CD14-positive monocyte (primary cell): ENCODE measurements around the gene APOD. TPM values are rescaled to one million over a fixed set of nuclear protein-coding genes. Genes with fewer than 3 reads are reported as not detected.

Source experiments
- DNase-seq, 3 donors: peaks; one replicate each; pipeline ENCODE4 v3.0.0-alpha.2; 2011 to 2022
- H2AFZ ChIP-seq: 2 replicates; pipeline ENCODE4 v1.6.0; 2012; ENCODE audit warnings: mild to moderate bottlenecking, low read depth, low read length, inconsistent platforms; ENCODE audit not compliant: insufficient read depth, poor library complexity, severe bottlenecking
- H3K27ac ChIP-seq, 2 donors: 1 replicate in 1 of 2; 2 replicates in 1 of 2; pipeline ENCODE4 v1.5.1; 2012 to 2013; ENCODE audit warnings: low read length in 2 of 2, control low read depth in 1 of 2, inconsistent platforms in 1 of 2, low read depth in 1 of 2, mild to moderate bottlenecking in 1 of 2
- H3K27me3 ChIP-seq, 2 donors: one replicate each; pipeline versions ENCODE4 v1.6.0 to v1.6.1; 2011 to 2013; ENCODE audit warnings: low read length in 2 of 2; ENCODE audit not compliant: control insufficient read depth in 2 of 2, insufficient read depth in 2 of 2
- H3K36me3 ChIP-seq, 2 donors: replicated peaks in 1 of 2; 1 replicate in 1 of 2; 2 replicates in 1 of 2; pipeline versions ENCODE4 v1.5.1 to v1.6.1; 2012 to 2013; ENCODE audit warnings: low read length in 2 of 2, control low read depth in 1 of 2, inconsistent platforms in 1 of 2, mild to moderate bottlenecking in 1 of 2; ENCODE audit not compliant: insufficient read depth in 2 of 2, control insufficient read depth in 1 of 2
- H3K4me1 ChIP-seq, 2 donors: 1 replicate in 1 of 2; 2 replicates in 1 of 2; pipeline versions ENCODE4 v1.5.1 to v1.6.1; 2012 to 2013; ENCODE audit warnings: low read length in 2 of 2, control low read depth in 1 of 2, inconsistent platforms in 1 of 2, mild to moderate bottlenecking in 1 of 2, moderate library complexity in 1 of 2; ENCODE audit not compliant: insufficient read depth in 2 of 2, control insufficient read depth in 1 of 2
- H3K4me2 ChIP-seq: replicated peaks from 2 replicates; pipeline ENCODE3; 2012; ENCODE audit warnings: low read length, moderate library complexity, mild to moderate bottlenecking; ENCODE audit not compliant: poor library complexity, severe bottlenecking; ENCODE audit errors: extremely low read depth
- H3K4me3 ChIP-seq, 3 experiments: fragments of 200-600 bp in 1 of 3; sonication (generic) in 1 of 3; replicated peaks in 1 of 3; 1 replicate in 2 of 3; 2 replicates in 1 of 3; pipeline ENCODE4 v1.5.1; 2011 to 2013; ENCODE audit warnings: low read length in 3 of 3, mild to moderate bottlenecking in 3 of 3, control low read depth in 2 of 3, low read depth in 2 of 3, inconsistent platforms in 1 of 3, moderate library complexity in 1 of 3
- H3K79me2 ChIP-seq: 2 replicates; pipeline ENCODE4 v1.6.0; 2012; ENCODE audit warnings: mild to moderate bottlenecking, control low read depth, inconsistent platforms, low read length, moderate library complexity; ENCODE audit not compliant: insufficient read depth
- H3K9ac ChIP-seq: 2 replicates; pipeline ENCODE4 v1.6.0; 2017; ENCODE audit warnings: low read length, mild to moderate bottlenecking; ENCODE audit not compliant: insufficient read depth, poor library complexity, severe bottlenecking
- H3K9me3 ChIP-seq, 2 donors: replicated peaks in 1 of 2; 1 replicate in 1 of 2; 2 replicates in 1 of 2; pipeline versions ENCODE4 v1.5.1 to v1.6.1; 2012 to 2013; ENCODE audit warnings: low read length in 2 of 2, control low read depth in 1 of 2; ENCODE audit not compliant: control insufficient read depth in 1 of 2, insufficient read depth in 1 of 2
- H4K20me1 ChIP-seq: 2 replicates; pipeline ENCODE4 v1.6.0; 2012; ENCODE audit warnings: mild to moderate bottlenecking, low read length, control low read depth, moderate library complexity; ENCODE audit not compliant: insufficient read depth
- H3K27ac Mint-ChIP-seq, 7 donors: one replicate each; pipeline ENCODE4 v1.8.0; 2020; ENCODE audit warnings: mild to moderate bottlenecking in 7 of 7, mixed read lengths in 7 of 7, moderate library complexity in 6 of 7, inconsistent platforms in 2 of 7
- H3K27me3 Mint-ChIP-seq, 3 donors: one replicate each; pipeline ENCODE4 v1.8.0; 2021 to 2022; ENCODE audit warnings: low read depth in 3 of 3, mild to moderate bottlenecking in 3 of 3, mixed read lengths in 3 of 3, moderate library complexity in 3 of 3, inconsistent platforms in 1 of 3
- H3K36me3 Mint-ChIP-seq, 2 donors: one replicate each; pipeline ENCODE4 v1.8.0; 2020; ENCODE audit warnings: mixed read lengths in 2 of 2, inconsistent platforms in 1 of 2, mild to moderate bottlenecking in 1 of 2
- H3K4me1 Mint-ChIP-seq: one replicate; pipeline ENCODE4 v1.8.0; 2020; ENCODE audit warnings: mild to moderate bottlenecking, mixed read lengths
- H3K4me3 Mint-ChIP-seq, 2 donors: one replicate each; pipeline ENCODE4 v1.8.0; 2020; ENCODE audit warnings: mild to moderate bottlenecking in 2 of 2, mixed read lengths in 2 of 2, moderate library complexity in 1 of 2
- H3K9me3 Mint-ChIP-seq, 7 donors: one replicate each; pipeline ENCODE4 v1.8.0; 2020 to 2022; ENCODE audit warnings: mixed read lengths in 7 of 7, mild to moderate bottlenecking in 6 of 7, moderate library complexity in 6 of 7, inconsistent platforms in 2 of 7
- CTCF ChIP-seq: fragments of 200-600 bp; IDR thresholded peaks from one replicate; pipeline ENCODE4 v1.8.0; 2022; ENCODE audit warnings: antibody characterized with exemption, mild to moderate bottlenecking
- WGBS: methylation state at CpG from one replicate; pipeline ENCODE4 v1.1.5; 2013; ENCODE audit warnings: missing lambda C conversion rate; ENCODE audit not compliant: insufficient coverage; 5-methylcytosine and 5-hydroxymethylcytosine counted together
- intact Hi-C, 2 donors: fragments of 100-400 bp; cut with micrococcal nuclease; formaldehyde crosslinking; loops; one replicate each; pipeline versions ENCODE4 v1.15.0 to v1.15.1; 2023
- polyA plus RNA-seq, 3 donors: library from polyadenylated mRNA; depleted of rRNA in 1 of 3; unstranded in 2 of 3; stranded (reverse) in 1 of 3; fragments of 300-500 nt in 2 of 3; fragments of >200 nt in 1 of 3; fragmentation: Illumina TruSeq in 2 of 3; gene quantifications; 1 replicate in 2 of 3; 2 replicates in 1 of 3; pipeline ENCODE4 v1.2.3, GENCODE V29; 2012 to 2021

APOD gene
- polyA plus RNA-seq, 3 donors: not detected

- Histone ChIP-seq H3K79me2 (peaks cover 43% of the 10 kb centered on the region), H3K4me1 (no peaks in the 10 kb centered on the region), H3K9me3 (no peaks in the 10 kb centered on the region), H3K9ac (no peak overlapping the region), H3K4me3 (no peak overlapping the region), H3K36me3 (peaks cover 31 to 78% of the 10 kb centered on the region in 2 donors), H3K4me2 (no peak overlapping the region), H2AFZ (no peak overlapping the region), H3K27me3 (no peaks in the 10 kb centered on the region), H4K20me1 (peaks cover 85% of the 10 kb centered on the region), H3K27ac (no peak overlapping the region)
- DNase-seq: no peak
- Mint-ChIP-seq H3K27me3 (no peaks in the 10 kb centered on the region), H3K4me1 (peaks cover 4% of the 10 kb centered on the region), H3K4me3 (no peak overlapping the region), H3K27ac (peak overlapping the region in 2 of 7 donors; percentile 10 to 13), H3K9me3 (peaks cover 0 to 2% (median 0%) of the 10 kb centered on the region in 7 donors), H3K36me3 (peaks cover 41 to 71% of the 10 kb centered on the region in 2 donors)
- intact Hi-C loops: loop anchor here (5.0 to 10.0 kb wide), 3 partner anchors 252 to 850 kb away; partner anchors contain the start of genes XXYLT1 (in 2 of the 2), FAM43A (in 1 of the 2) and LSG1 (in 1 of the 2)
- 79% methylated on average over 11 of the region's 14 CpGs for WGBS
- no peak for TF ChIP-seq CTCF
Measured at GRCh38 chr3:195524171-195524896, 59.4 kb downstream of the APOD start.

GRCh38 chr3:195522254-195523023, 61.3 kb downstream of the APOD start:
- H3K27ac ChIP-seq: no peak overlapping the region
- H3K27me3 ChIP-seq: no peaks in the 10 kb centered on the region
- Mint-ChIP-seq H3K36me3 (peaks cover 40 to 70% of the 10 kb centered on the region in 2 donors), H3K4me1 (peaks cover 4% of the 10 kb centered on the region), H3K4me3 (no peak overlapping the region), H3K27me3 (no peaks in the 10 kb centered on the region), H3K27ac (peak overlapping the region in 2 of 7 donors; percentile 13 to 31), H3K9me3 (peaks cover 0 to 2% (median 0%) of the 10 kb centered on the region in 7 donors)
- no peak overlapping the region for H3K4me2 ChIP-seq
- peaks cover 28 to 79% of the 10 kb centered on the region in 2 donors for H3K36me3 ChIP-seq
- H3K4me1 ChIP-seq: no peaks in the 10 kb centered on the region
- H3K4me3 ChIP-seq: no peak overlapping the region
- H3K9ac ChIP-seq: no peak overlapping the region
- WGBS: no CpG with 5 or more reads among the region's 6 CpGs
- intact Hi-C loops: loop anchor here (5.0 to 10.0 kb wide), 3 partner anchors 250 to 848 kb away; partner anchors contain the start of genes XXYLT1 (in 2 of the 2), FAM43A (in 1 of the 2) and LSG1 (in 1 of the 2)
- peaks cover 35% of the 10 kb centered on the region for H3K79me2 ChIP-seq
- DNase-seq: peak in 2 of 3 donors; percentile 32 to 60
- no peak overlapping the region for H2AFZ ChIP-seq
- no peaks in the 10 kb centered on the region for H3K9me3 ChIP-seq
- TF ChIP-seq CTCF: peak; percentile 81
- H4K20me1 ChIP-seq: peaks cover 81% of the 10 kb centered on the region
